Measurements from ENCODE around the gene TIMM21. TPM values are rescaled to one million over a fixed set of nuclear protein-coding genes. Genes with fewer than 3 reads are reported as not detected.
A peak's percentile ranks its signal among the peaks of the same experiment; 100 is the strongest.

The TIMM21 gene
- total RNA-seq, 2 experiments from 2014 or later: 25.2 to 30.8 TPM

- Histone ChIP-seq H3K9me2 (ENCODE audit: insufficient read depth, low read length) (no peaks in the 10 kb centered on the region), H3K9me3 (ENCODE audit: low read length) (no peaks in the 10 kb centered on the region), H3K4me1 (ENCODE audit: insufficient read depth, low read length, poor library complexity, severe bottlenecking) (peaks cover 14% of the 10 kb centered on the region), H4K20me1 (ENCODE audit: insufficient read depth, low read length) (no peaks in the 10 kb centered on the region), H3K36me3 (ENCODE audit: insufficient read depth, low read length) (no peaks in the 10 kb centered on the region), H3K27ac (ENCODE audit: low read depth, low read length, poor library complexity, severe bottlenecking) (no peak overlapping the region), H3K79me2 (ENCODE audit: insufficient read depth, low read depth, low read length) (no peaks in the 10 kb centered on the region), H3K4me3 (ENCODE audit: low read depth, low read length, poor library complexity, severe bottlenecking) (no peak overlapping the region), H2AFZ (ENCODE audit: low read length) (peak overlapping the region; percentile 80; the same call in 1 of the 2 replicates), H3K4me2 (ENCODE audit: low read length) (no peak overlapping the region)
- intact Hi-C loops (cut with micrococcal nuclease; ENCODE audit: unreplicated experiment): loop anchor here (2.0 kb wide), 1 partner anchor 295 kb away; no protein-coding TSS in a partner anchor
- CTCF ChIA-PET (ENCODE audit: unreplicated experiment): interaction anchor here (1.3 kb wide), 1 partner anchor 296 kb away, joined by 3 read pairs; no protein-coding TSS in a partner anchor
- POLR2A ChIA-PET: interaction anchor here (1.4 to 1.9 kb wide), 3 partner anchors 35 to 298 kb away, joined by 3 to 4 read pairs (median 4); partner anchors contain the start of gene CNDP2
- BruUV-seq (replicated peaks): no TSS peak
- no peak for TF ChIP-seq EZH2phosphoT487 (IDR thresholded peaks at IDR 0.05; ENCODE audit: borderline replicate concordance, low read depth, low read length)
- no peak for TF ChIP-seq CTCF (conservative IDR thresholded peaks at IDR 0.05; ENCODE audit: low read length)
- peak; percentile 21 for DNase-seq (ENCODE audit: low spot score)
These were observed 49.5 kb downstream of the TIMM21 start for GRCh38 chr18:74197705-74198341.

DNA sequence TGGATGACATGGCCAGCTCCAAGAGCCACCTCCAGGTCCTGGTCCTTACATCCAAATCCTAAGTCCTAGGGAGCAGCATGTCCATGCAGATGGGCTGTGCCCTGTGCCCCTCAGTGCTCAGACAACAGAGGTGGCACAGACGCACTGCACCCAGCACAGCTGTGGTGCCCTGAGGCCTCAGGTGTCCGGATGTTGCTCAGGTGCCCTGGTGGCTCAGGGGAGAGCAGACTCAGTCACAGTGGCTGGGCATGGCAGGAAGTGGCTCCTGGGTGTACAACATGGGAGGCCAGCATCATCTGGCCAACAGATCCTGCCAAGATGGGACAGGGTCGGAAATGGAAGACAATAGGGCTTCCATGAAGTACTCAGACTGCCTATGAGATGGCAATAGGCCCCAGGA lies 50.1 kb downstream of the TIMM21 start:
- no peaks in the 10 kb centered on the region for H4K20me1 ChIP-seq (ENCODE audit: insufficient read depth, low read length)
- no TSS peak for BruUV-seq (replicated peaks)
- intact Hi-C loops (cut with micrococcal nuclease; ENCODE audit: unreplicated experiment): no loop called here
- ChIA-PET CTCF (ENCODE audit: unreplicated experiment) (no interaction called here), POLR2A (interaction anchor here (1.9 kb wide), 1 partner anchor 298 kb away, joined by 4 read pairs; the partner anchor contains the start of gene CNDP2)
- no peaks in the 10 kb centered on the region for H3K9me2 ChIP-seq (ENCODE audit: insufficient read depth, low read length)
- H3K4me1 ChIP-seq (ENCODE audit: insufficient read depth, low read length, poor library complexity, severe bottlenecking): peaks cover 14% of the 10 kb centered on the region
- H3K9me3 ChIP-seq (ENCODE audit: low read length): no peaks in the 10 kb centered on the region
- no peaks in the 10 kb centered on the region for H3K79me2 ChIP-seq (ENCODE audit: insufficient read depth, low read depth, low read length)
- no peak overlapping the region for H2AFZ ChIP-seq (ENCODE audit: low read length)
- no peak overlapping the region for H3K4me3 ChIP-seq (ENCODE audit: low read depth, low read length, poor library complexity, severe bottlenecking)
- no peaks in the 10 kb centered on the region for H3K36me3 ChIP-seq (ENCODE audit: insufficient read depth, low read length)
- DNase-seq (ENCODE audit: low spot score): peak; percentile 33
- no peak overlapping the region for H3K4me2 ChIP-seq (ENCODE audit: low read length)
- TF ChIP-seq EZH2phosphoT487 (IDR thresholded peaks at IDR 0.05; ENCODE audit: borderline replicate concordance, low read depth, low read length) (no peak), CTCF (conservative IDR thresholded peaks at IDR 0.05; ENCODE audit: low read length) (no peak)
- no peak overlapping the region for H3K27ac ChIP-seq (ENCODE audit: low read depth, low read length, poor library complexity, severe bottlenecking)

DNA sequence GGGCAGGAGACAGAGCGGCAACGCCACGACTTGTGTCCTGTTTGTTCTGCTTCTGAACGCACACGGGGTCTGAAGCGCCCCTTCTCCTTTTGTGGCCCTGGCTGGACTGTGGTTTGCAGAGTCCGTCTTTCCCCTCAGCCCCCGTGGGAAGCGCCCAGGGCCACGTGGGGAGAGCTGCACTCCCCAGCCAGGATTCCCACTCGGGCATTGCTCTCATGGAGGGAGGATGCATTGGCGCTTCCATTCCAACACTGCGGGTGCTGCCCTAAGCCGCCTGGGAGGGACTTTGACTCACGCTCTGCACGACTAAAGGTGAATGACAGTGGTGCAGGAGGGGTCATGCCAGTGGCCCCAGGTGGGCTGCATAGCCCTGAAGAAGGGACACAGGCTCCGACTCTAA lies 52.5 kb downstream of the TIMM21 start:
- Histone ChIP-seq H3K4me2 (ENCODE audit: low read length) (no peak overlapping the region), H3K27ac (ENCODE audit: low read depth, low read length, poor library complexity, severe bottlenecking) (no peak overlapping the region), H3K4me1 (ENCODE audit: insufficient read depth, low read length, poor library complexity, severe bottlenecking) (peaks cover 14% of the 10 kb centered on the region), H4K20me1 (ENCODE audit: insufficient read depth, low read length) (no peaks in the 10 kb centered on the region), H3K36me3 (ENCODE audit: insufficient read depth, low read length) (no peaks in the 10 kb centered on the region), H3K4me3 (ENCODE audit: low read depth, low read length, poor library complexity, severe bottlenecking) (no peak overlapping the region), H2AFZ (ENCODE audit: low read length) (no peak overlapping the region), H3K79me2 (ENCODE audit: insufficient read depth, low read depth, low read length) (no peaks in the 10 kb centered on the region), H3K9me2 (ENCODE audit: insufficient read depth, low read length) (no peaks in the 10 kb centered on the region), H3K9me3 (ENCODE audit: low read length) (no peaks in the 10 kb centered on the region)
- no peak for DNase-seq (ENCODE audit: low spot score)
- BruUV-seq (replicated peaks): no TSS peak
- CTCF ChIA-PET (ENCODE audit: unreplicated experiment): no interaction called here
- POLR2A ChIA-PET: no interaction called here
- TF ChIP-seq CTCF (conservative IDR thresholded peaks at IDR 0.05; ENCODE audit: low read length) (no peak), EZH2phosphoT487 (IDR thresholded peaks at IDR 0.05; ENCODE audit: borderline replicate concordance, low read depth, low read length) (no peak)
- intact Hi-C loops (cut with micrococcal nuclease; ENCODE audit: unreplicated experiment): no loop called here
